ENCODE data around the gene ACBD6.

DNA sequence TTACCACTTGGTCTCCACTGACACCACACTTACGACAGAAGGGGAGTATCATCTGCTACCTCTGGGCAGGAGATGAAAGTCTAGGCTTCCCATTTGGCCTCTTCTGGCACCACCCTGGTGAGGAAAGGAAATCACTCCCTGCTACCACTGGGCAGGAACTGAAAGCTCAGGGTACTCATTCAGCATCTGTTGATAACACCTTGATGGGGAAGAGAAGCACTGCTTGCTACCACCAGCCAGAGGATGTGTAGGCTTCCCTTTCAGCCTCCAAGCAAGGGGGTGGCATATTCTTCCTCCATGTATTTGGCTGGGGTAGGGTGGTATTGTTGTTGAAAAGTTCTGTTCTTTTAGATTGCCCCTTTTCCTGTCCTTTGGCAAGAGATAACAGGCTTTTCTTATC is 115.0 kb downstream of the ACBD6 start:
- TF ChIP-seq, protein P1, sequence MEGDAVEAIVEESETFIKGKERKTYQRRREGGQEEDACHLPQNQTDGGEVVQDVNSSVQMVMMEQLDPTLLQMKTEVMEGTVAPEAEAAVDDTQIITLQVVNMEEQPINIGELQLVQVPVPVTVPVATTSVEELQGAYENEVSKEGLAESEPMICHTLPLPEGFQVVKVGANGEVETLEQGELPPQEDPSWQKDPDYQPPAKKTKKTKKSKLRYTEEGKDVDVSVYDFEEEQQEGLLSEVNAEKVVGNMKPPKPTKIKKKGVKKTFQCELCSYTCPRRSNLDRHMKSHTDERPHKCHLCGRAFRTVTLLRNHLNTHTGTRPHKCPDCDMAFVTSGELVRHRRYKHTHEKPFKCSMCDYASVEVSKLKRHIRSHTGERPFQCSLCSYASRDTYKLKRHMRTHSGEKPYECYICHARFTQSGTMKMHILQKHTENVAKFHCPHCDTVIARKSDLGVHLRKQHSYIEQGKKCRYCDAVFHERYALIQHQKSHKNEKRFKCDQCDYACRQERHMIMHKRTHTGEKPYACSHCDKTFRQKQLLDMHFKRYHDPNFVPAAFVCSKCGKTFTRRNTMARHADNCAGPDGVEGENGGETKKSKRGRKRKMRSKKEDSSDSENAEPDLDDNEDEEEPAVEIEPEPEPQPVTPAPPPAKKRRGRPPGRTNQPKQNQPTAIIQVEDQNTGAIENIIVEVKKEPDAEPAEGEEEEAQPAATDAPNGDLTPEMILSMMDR (IDR thresholded peaks at IDR 0.05) = no peak
- no peak for TF ChIP-seq POLR2A (IDR thresholded peaks at IDR 0.05)
